WTC11 (cell line): Measurements from ENCODE around the gene STX3. TPM values are rescaled to one million over a fixed set of nuclear protein-coding genes. Genes with fewer than 3 reads are reported as not detected.

Experiments used
- NFATC4 ChIP-seq: fragments of 250-450 bp; sonication (Bioruptor Pico); IDR thresholded peaks from 2 replicates; pipeline ENCODE4 v1.9.0; 2021; ENCODE audit warnings: mild to moderate bottlenecking
- NFYB ChIP-seq: sonication (generic); formaldehyde crosslinking; conservative IDR thresholded peaks from 2 replicates; pipeline ENCODE4 v1.8.0; 2022; ENCODE audit warnings: low read depth, missing genetic modification reagents
- STAT6 ChIP-seq: sonication (generic); formaldehyde crosslinking; conservative IDR thresholded peaks from 2 replicates; pipeline ENCODE4 v1.8.1; 2023; ENCODE audit warnings: mild to moderate bottlenecking, low read depth, missing genetic modification reagents, moderate library complexity
- ZBTB21 ChIP-seq: sonication (generic); formaldehyde crosslinking; IDR thresholded peaks from 2 replicates; pipeline ENCODE4 v1.8.1; 2023; ENCODE audit warnings: mild to moderate bottlenecking, missing genetic modification reagents, borderline replicate concordance
- ZNF396 ChIP-seq: fragments of 250-450 bp; sonication (Bioruptor Pico); IDR thresholded peaks from 2 replicates; pipeline ENCODE4 v1.8.0; 2021; ENCODE audit warnings: mild to moderate bottlenecking, moderate library complexity, borderline replicate concordance
- total RNA-seq: library from RNA; stranded (reverse); gene quantifications from 3 replicates; pipeline ENCODE4 v1.2.3, GENCODE V29; 2021

Gene STX3
- total RNA-seq, 1 experiment from 2014 or later: 52.7 TPM

GRCh38 chr11:59854871-59855270 is 99.7 kb downstream of the STX3 start (continued):
- no peak for TF ChIP-seq STAT6 (CRISPR knock-in tag)
- TF ChIP-seq ZBTB21: no peak
- TF ChIP-seq ZNF396 (CRISPR knock-in tag): no peak
- no peak for TF ChIP-seq NFYB (CRISPR knock-in tag)
- TF ChIP-seq NFATC4 (CRISPR knock-in tag): no peak

Other genes starting within 250 kb of the STX3 start
- gene OR4D9, start 243.8 kb upstream of the STX3 start, total RNA-seq: not detected in 3 replicates
- 38.3 to 45.4 TPM (median 38.8 TPM) in 3 replicates for gene OSBP, start 139.6 kb upstream of the STX3 start, total RNA-seq
- 27.6 to 30.5 TPM (median 29.9 TPM) in 3 replicates for gene PATL1, start 86.3 kb upstream of the STX3 start, total RNA-seq
- not detected in 3 replicates for gene OR10V1, start 41.5 kb upstream of the STX3 start, total RNA-seq
- gene MRPL16, start 55.4 kb downstream of the STX3 start, total RNA-seq: 78.9 to 85.6 TPM (median 83.9 TPM) in 3 replicates
- gene CBLIF, start 90.1 kb downstream of the STX3 start, total RNA-seq: not detected in 3 replicates
- not detected in 3 replicates for gene TCN1, start 111.1 kb downstream of the STX3 start, total RNA-seq
- gene OOSP3, start 123.4 kb downstream of the STX3 start, total RNA-seq: not detected in 3 replicates
- gene OOSP1, start 183.1 kb downstream of the STX3 start, total RNA-seq: not detected in 3 replicates
- not detected in 3 replicates for gene OOSP4A, start 208.7 kb downstream of the STX3 start, total RNA-seq